K562 (cell line): ENCODE data around the gene NECTIN2. TPM values are rescaled to one million over a fixed set of nuclear protein-coding genes. Genes with fewer than 3 reads are reported as not detected.

Experiments
- AFF1 ChIP-seq, 2 experiments: fragments of 450-650 bp; IDR thresholded peaks; 2 replicates each; pipeline ENCODE4 v1.6.1; 2018; ENCODE audit warnings: mild to moderate bottlenecking in 2 of 2, low read depth in 1 of 2; ENCODE audit not compliant: partially characterized antibody in 2 of 2
- BCLAF1 ChIP-seq, 2 experiments: fragments of 450-650 bp in 1 of 2; IDR thresholded peaks; 2 replicates each; pipeline ENCODE4 v1.6.1; 2011 to 2017; ENCODE audit warnings: low read depth in 2 of 2, antibody characterized with exemption in 1 of 2, borderline replicate concordance in 1 of 2, low read length in 1 of 2, mild to moderate bottlenecking in 1 of 2, mixed read lengths in 1 of 2; ENCODE audit not compliant: control insufficient read depth in 1 of 2
- C11orf30 ChIP-seq: fragments of 450-650 bp; IDR thresholded peaks from 2 replicates; pipeline ENCODE4 v1.6.1; 2016; ENCODE audit warnings: low read depth, mild to moderate bottlenecking
- CGGBP1 ChIP-seq: fragments of 250-450 bp; sonication (Bioruptor Pico); IDR thresholded peaks from 2 replicates; pipeline ENCODE4 v1.9.0; 2021; ENCODE audit warnings: mild to moderate bottlenecking
- CREB1 ChIP-seq, 2 experiments: sonication (generic) in 1 of 2; formaldehyde crosslinking in 1 of 2; IDR thresholded peaks; 2 replicates each; pipeline versions ENCODE4 v1.6.1 to v1.8.0; 2012 to 2022; ENCODE audit warnings: inconsistent platforms in 1 of 2, mild to moderate bottlenecking in 1 of 2, missing genetic modification reagents in 1 of 2, moderate library complexity in 1 of 2
- GATAD2B ChIP-seq: fragments of 450-650 bp; IDR thresholded peaks from 2 replicates; pipeline ENCODE4 v1.6.1; 2017; ENCODE audit warnings: mild to moderate bottlenecking, borderline replicate concordance
- HES1 ChIP-seq: fragments of 450-650 bp; IDR thresholded peaks from 2 replicates; pipeline ENCODE4 v1.6.1; 2016; ENCODE audit warnings: low read depth, mild to moderate bottlenecking, moderate library complexity
- ILF3 ChIP-seq: fragments of 450-650 bp; IDR thresholded peaks from 2 replicates; pipeline ENCODE4 v1.6.1; 2018; ENCODE audit warnings: antibody characterized with exemption, mild to moderate bottlenecking, moderate library complexity, borderline replicate concordance
- MAFK ChIP-seq: IDR thresholded peaks from 2 replicates; pipeline ENCODE4 v1.6.1; 2011; ENCODE audit warnings: low read length, improper control_type of control experiment
- MBD2 ChIP-seq: sonication (generic); IDR thresholded peaks from 2 replicates; pipeline ENCODE4 v1.6.1; 2016; ENCODE audit warnings: low read depth, borderline replicate concordance
- NR3C1 ChIP-seq: sonication (generic); formaldehyde crosslinking; IDR thresholded peaks from 2 replicates; pipeline ENCODE4 v1.8.1; 2022; ENCODE audit warnings: missing genetic modification reagents
- TAF7 ChIP-seq: fragments of 450-650 bp; IDR thresholded peaks from 2 replicates; pipeline ENCODE4 v1.6.1; 2016; ENCODE audit warnings: missing genetic modification characterization, missing compliant biosample characterization
- WHSC1 ChIP-seq: IDR thresholded peaks from one replicate; pipeline ENCODE4 v1.6.1; 2012; ENCODE audit warnings: low read length, control low read depth, inconsistent platforms
- ZC3H11A ChIP-seq: IDR thresholded peaks from 2 replicates; pipeline ENCODE4 v1.6.1; 2012; ENCODE audit warnings: low read depth, low read length, improper control_type of control experiment
- ZNF184 ChIP-seq: sonication (generic); formaldehyde crosslinking; IDR thresholded peaks from 2 replicates; pipeline ENCODE4 v1.5.0; 2020; ENCODE audit warnings: missing genetic modification reagents
- ZNF282 ChIP-seq: sonication (generic); formaldehyde crosslinking; IDR thresholded peaks from 2 replicates; pipeline ENCODE4 v1.8.1; 2023; ENCODE audit warnings: missing genetic modification reagents
- polyA plus RNA-seq, 8 experiments: library from polyadenylated mRNA; depleted of rRNA in 4 of 8; stranded (reverse) in 5 of 8; unstranded in 3 of 8; fragments of >200 nt; fragmentation: Nextera tagmentation in 2 of 8; fragmentation: Illumina TruSeq in 1 of 8; extraction: Ambion mirVana in 2 of 8; extraction: Trizol in 1 of 8; gene quantifications; 2 replicates each; pipeline versions ENCODE4 v1.2.1 to v1.2.3, GENCODE V29; 2011 to 2014; ENCODE audit warnings: inconsistent platforms in 1 of 8, missing spikeins in 1 of 8
- total RNA-seq, 7 experiments: library from RNA; depleted of rRNA in 6 of 7; stranded (reverse); fragments of >200 nt in 6 of 7; fragmentation: Illumina TruSeq in 2 of 7; extraction: Trizol in 2 of 7; gene quantifications; 2 replicates each; pipeline versions ENCODE4 v1.2.1 to v1.2.3, GENCODE V29; 2011 to 2021; ENCODE audit warnings: low replicate concordance in 1 of 7
- TF ChIP-seq, protein P1 (sequence below), 2 experiments: fragments of 450-650 bp in 1 of 2; sonication (generic) in 1 of 2; formaldehyde crosslinking in 1 of 2; IDR thresholded peaks in 1 of 2; conservative IDR thresholded peaks in 1 of 2; 2 replicates each; pipeline versions ENCODE4 v1.6.1 to v1.8.1; 2016 to 2023; ENCODE audit warnings: mild to moderate bottlenecking in 2 of 2, moderate library complexity in 2 of 2, inconsistent platforms in 1 of 2, missing genetic modification reagents in 1 of 2

Gene NECTIN2
- total and polyA plus RNA-seq, 9 of the 15 experiments (the other 6 are each of a cell fraction or from before 2014, with no cell fraction given): 3.9 to 94.9 (median 34.9) TPM

DNA sequence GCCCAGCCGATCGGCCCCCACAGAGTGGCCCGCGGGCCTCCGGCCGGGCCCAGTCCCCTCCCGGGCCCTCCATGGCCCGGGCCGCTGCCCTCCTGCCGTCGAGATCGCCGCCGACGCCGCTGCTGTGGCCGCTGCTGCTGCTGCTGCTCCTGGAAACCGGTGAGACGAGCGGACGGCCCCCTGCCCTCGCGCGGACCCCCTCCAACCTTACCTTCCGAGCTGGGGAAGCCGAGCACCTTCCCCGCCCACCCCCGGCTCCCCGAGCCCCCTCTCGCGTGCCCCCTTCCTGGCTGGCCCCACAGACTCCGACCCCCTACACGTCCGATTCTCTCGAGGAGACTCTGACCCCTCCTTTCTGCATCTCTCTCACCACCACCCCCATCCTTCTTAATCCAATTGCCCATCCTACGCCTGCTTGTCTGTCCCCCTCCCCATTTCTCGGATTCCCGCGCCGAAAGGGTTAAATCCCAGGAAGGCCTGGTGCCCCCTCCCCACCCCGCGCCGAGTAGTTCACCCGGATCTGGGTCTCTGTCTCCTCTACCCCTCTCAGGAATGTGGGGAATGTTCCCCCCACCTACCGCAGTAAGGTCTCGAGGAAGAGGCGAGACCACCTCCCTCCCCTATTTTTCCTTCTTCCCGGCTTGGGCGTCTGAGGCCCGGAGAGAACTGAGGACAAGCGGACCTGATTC, 502 bp downstream of the NECTIN2 start (continued):
- no peak for TF ChIP-seq AFF1 (IDR thresholded peaks at IDR 0.05; ENCODE audit: low read depth in 1 of 2, partially characterized antibody in 2 of 2)
- no peak for TF ChIP-seq ILF3
- TF ChIP-seq CGGBP1 (CRISPR knock-in tag): no peak
- no peak for TF ChIP-seq ZC3H11A
- no peak for TF ChIP-seq C11orf30
- no peak for TF ChIP-seq TAF7 (tag)
- no peak for TF ChIP-seq WHSC1
- no peak for TF ChIP-seq MAFK
- no peak for TF ChIP-seq GATAD2B
- TF ChIP-seq ZNF184 (CRISPR knock-in tag): no peak
- TF ChIP-seq, protein P1, sequence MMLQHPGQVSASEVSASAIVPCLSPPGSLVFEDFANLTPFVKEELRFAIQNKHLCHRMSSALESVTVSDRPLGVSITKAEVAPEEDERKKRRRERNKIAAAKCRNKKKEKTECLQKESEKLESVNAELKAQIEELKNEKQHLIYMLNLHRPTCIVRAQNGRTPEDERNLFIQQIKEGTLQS (IDR thresholded peaks at IDR 0.05): no peak
- TF ChIP-seq, protein P1 (CRISPR knock-in tag; conservative IDR thresholded peaks at IDR 0.05): no peak
- no peak for TF ChIP-seq ZNF282 (CRISPR knock-in tag)
- no peak for TF ChIP-seq MBD2
- TF ChIP-seq NR3C1 (CRISPR knock-in tag): 0 out of 2 replicates have a peak, but pooled peaks have one; percentile 42
- TF ChIP-seq HES1: no peak
- no peak for TF ChIP-seq BCLAF1 (IDR thresholded peaks at IDR 0.05; ENCODE audit: borderline replicate concordance in 1 of 2, control insufficient read depth in 1 of 2, low read depth in 2 of 2, low read length in 1 of 2)
- TF ChIP-seq CREB1 (IDR thresholded peaks at IDR 0.05): no peak
- no peak for TF ChIP-seq CREB1 (CRISPR knock-in tag; IDR thresholded peaks at IDR 0.05)
